Astrocyte (in vitro differentiated cells and primary cell): ENCODE data around the gene APOBEC4. TPM values are rescaled to one million over a fixed set of nuclear protein-coding genes. Genes with fewer than 3 reads are reported as not detected.
"Not testable (repeated sequence)": the region's sequence is repeated elsewhere in the genome, so short reads cannot be mapped to it uniquely, and the experiment has no call there.

Experiments used
- DNase-seq: peaks from one replicate; pipeline ENCODE4 v3.0.0-alpha.2; 2010; ENCODE audit warnings: low read depth
- FAIRE-seq: peaks from 2 replicates; lab custom pipeline; 2011; peaks lifted over from hg19 to GRCh38; lab: Jason Lieb, UNC
- H2AFZ ChIP-seq: 2 replicates; pipeline ENCODE4 v1.6.0; 2012; ENCODE audit warnings: low read depth, low read length, inconsistent platforms
- H3K27ac ChIP-seq: 2 replicates; pipeline ENCODE4 v1.5.1; 2011; ENCODE audit warnings: low read depth, low read length, inconsistent platforms
- H3K27me3 ChIP-seq: 2 replicates; pipeline ENCODE4 v1.6.0; 2011; ENCODE audit warnings: low read length, inconsistent platforms; ENCODE audit not compliant: insufficient read depth
- H3K36me3 ChIP-seq: 2 replicates; pipeline ENCODE4 v1.5.1; 2011; ENCODE audit warnings: low read length, inconsistent platforms; ENCODE audit not compliant: insufficient read depth
- H3K4me1 ChIP-seq: 2 replicates; pipeline ENCODE4 v1.5.1; 2011; ENCODE audit warnings: low read length, inconsistent platforms; ENCODE audit not compliant: insufficient read depth
- H3K4me2 ChIP-seq: 2 replicates; pipeline ENCODE4 v1.6.0; 2012; ENCODE audit warnings: low read length, inconsistent platforms
- H3K4me3 ChIP-seq: 2 replicates; pipeline ENCODE4 v1.5.1; 2011; ENCODE audit warnings: low read depth, mild to moderate bottlenecking, low read length, inconsistent platforms; ENCODE audit not compliant: insufficient read depth
- H3K79me2 ChIP-seq: 2 replicates; pipeline ENCODE4 v1.6.0; 2012; ENCODE audit warnings: mild to moderate bottlenecking, low read length, inconsistent platforms; ENCODE audit not compliant: insufficient read depth
- H3K9ac ChIP-seq: 2 replicates; pipeline ENCODE4 v1.6.0; 2012; ENCODE audit warnings: mild to moderate bottlenecking, low read length, inconsistent platforms
- H3K9me3 ChIP-seq: 2 replicates; pipeline ENCODE4 v1.5.1; 2012; ENCODE audit warnings: low read depth, mild to moderate bottlenecking, low read length, inconsistent platforms; ENCODE audit not compliant: insufficient read depth
- H4K20me1 ChIP-seq: 2 replicates; pipeline ENCODE4 v1.6.0; 2012; ENCODE audit warnings: low read length, inconsistent platforms; ENCODE audit not compliant: insufficient read depth
- H3K27ac Mint-ChIP-seq: one replicate; pipeline ENCODE4 v1.8.0; 2021; ENCODE audit warnings: mild to moderate bottlenecking, mixed read lengths; ENCODE audit not compliant: unreplicated experiment
- H3K27me3 Mint-ChIP-seq: one replicate; pipeline ENCODE4 v1.8.0; 2021; ENCODE audit warnings: low read depth, mixed read lengths; ENCODE audit not compliant: unreplicated experiment
- H3K36me3 Mint-ChIP-seq: one replicate; pipeline ENCODE4 v1.8.0; 2021; ENCODE audit warnings: low read depth, mixed read lengths; ENCODE audit not compliant: unreplicated experiment
- H3K4me1 Mint-ChIP-seq: one replicate; pipeline ENCODE4 v1.8.0; 2021; ENCODE audit warnings: low read depth, mixed read lengths; ENCODE audit not compliant: unreplicated experiment
- H3K4me3 Mint-ChIP-seq: one replicate; pipeline ENCODE4 v1.8.0; 2021; ENCODE audit warnings: mild to moderate bottlenecking, moderate library complexity, mixed read lengths; ENCODE audit not compliant: unreplicated experiment
- H3K9me3 Mint-ChIP-seq: one replicate; pipeline ENCODE4 v1.8.0; 2021; ENCODE audit warnings: mild to moderate bottlenecking, mixed read lengths; ENCODE audit not compliant: unreplicated experiment
- EZH2 ChIP-seq: IDR thresholded peaks from 2 replicates; pipeline ENCODE4 v1.6.1; 2012; ENCODE audit warnings: mild to moderate bottlenecking, low read length, inconsistent platforms; ENCODE audit not compliant: insufficient read depth
- total RNA-seq: library from RNA; stranded (reverse); gene quantifications from 2 replicates; pipeline ENCODE4 v1.2.1, GENCODE V29; 2021
- TF ChIP-seq, protein P1 (sequence below): IDR thresholded peaks from 2 replicates; pipeline ENCODE4 v1.5.1; 2011; ENCODE audit warnings: low read depth, mild to moderate bottlenecking, inconsistent platforms, low read length, moderate library complexity; ENCODE audit not compliant: insufficient read depth

APOBEC4 gene
- total RNA-seq, 1 donor from 2014 or later: not detected

DNA sequence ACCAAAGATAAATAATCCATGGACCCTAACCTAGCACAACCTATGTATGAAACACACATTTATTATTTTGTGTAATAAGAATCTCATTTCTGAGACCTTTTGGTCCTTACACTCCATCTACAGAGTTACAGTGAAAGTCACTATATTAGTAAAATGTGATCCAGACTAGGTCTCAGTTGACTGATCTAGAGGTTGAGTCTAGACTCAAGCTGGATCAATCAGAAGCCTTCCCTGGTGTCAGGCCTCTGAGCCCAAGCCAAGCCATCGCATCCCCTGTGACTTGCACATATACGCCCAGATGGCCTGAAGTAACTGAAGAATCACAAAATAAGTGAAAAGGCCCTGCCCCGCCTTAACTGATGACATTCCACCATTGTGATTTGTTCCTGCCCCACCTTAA is 40.1 kb downstream of the APOBEC4 start:
- H3K27ac Mint-ChIP-seq, H3K36me3 Mint-ChIP-seq, H3K79me2 ChIP-seq, DNase-seq, H3K36me3 ChIP-seq, H3K9me3 Mint-ChIP-seq, H2AFZ ChIP-seq, H3K9me3 ChIP-seq, H3K27ac ChIP-seq, FAIRE-seq, H3K27me3 Mint-ChIP-seq, H4K20me1 ChIP-seq, H3K9ac ChIP-seq, H3K27me3 ChIP-seq, H3K4me3 Mint-ChIP-seq, H3K4me2 ChIP-seq, H3K4me3 ChIP-seq: not testable (repeated sequence)
- peaks cover 21% of the 10 kb centered on the region for H3K4me1 ChIP-seq
- H3K4me1 Mint-ChIP-seq: peaks cover 21% of the 10 kb centered on the region

DNA sequence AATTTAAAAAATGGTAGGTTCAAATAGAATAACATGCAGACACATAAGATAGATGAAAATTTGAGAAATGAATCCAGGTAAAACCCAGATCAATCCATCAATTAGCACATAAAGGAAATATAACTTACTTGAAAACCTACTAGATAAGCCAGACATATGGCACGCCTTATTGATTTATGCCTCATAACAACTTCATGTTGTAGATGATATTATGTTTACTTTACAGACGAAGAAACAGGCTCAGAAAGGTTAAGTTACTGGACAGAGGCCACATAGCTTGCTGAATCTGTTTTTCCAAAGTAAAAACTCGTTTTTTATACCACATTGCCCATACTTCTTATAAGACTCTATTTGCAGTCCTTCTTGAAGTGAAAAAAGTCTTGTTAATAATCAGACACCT is 40.7 kb downstream of the APOBEC4 start:
- H3K4me3 Mint-ChIP-seq: no peak overlapping the region
- peaks cover 21% of the 10 kb centered on the region for H3K4me1 Mint-ChIP-seq
- H3K9me3 ChIP-seq: no peaks in the 10 kb centered on the region
- no peak for TF ChIP-seq EZH2
- TF ChIP-seq, protein P1, sequence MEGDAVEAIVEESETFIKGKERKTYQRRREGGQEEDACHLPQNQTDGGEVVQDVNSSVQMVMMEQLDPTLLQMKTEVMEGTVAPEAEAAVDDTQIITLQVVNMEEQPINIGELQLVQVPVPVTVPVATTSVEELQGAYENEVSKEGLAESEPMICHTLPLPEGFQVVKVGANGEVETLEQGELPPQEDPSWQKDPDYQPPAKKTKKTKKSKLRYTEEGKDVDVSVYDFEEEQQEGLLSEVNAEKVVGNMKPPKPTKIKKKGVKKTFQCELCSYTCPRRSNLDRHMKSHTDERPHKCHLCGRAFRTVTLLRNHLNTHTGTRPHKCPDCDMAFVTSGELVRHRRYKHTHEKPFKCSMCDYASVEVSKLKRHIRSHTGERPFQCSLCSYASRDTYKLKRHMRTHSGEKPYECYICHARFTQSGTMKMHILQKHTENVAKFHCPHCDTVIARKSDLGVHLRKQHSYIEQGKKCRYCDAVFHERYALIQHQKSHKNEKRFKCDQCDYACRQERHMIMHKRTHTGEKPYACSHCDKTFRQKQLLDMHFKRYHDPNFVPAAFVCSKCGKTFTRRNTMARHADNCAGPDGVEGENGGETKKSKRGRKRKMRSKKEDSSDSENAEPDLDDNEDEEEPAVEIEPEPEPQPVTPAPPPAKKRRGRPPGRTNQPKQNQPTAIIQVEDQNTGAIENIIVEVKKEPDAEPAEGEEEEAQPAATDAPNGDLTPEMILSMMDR: no peak
- no peak for FAIRE-seq
- H3K4me3 ChIP-seq: no peak overlapping the region
- H3K79me2 ChIP-seq: no peaks in the 10 kb centered on the region
- no peak overlapping the region for H3K4me2 ChIP-seq
- H3K36me3 Mint-ChIP-seq: no peaks in the 10 kb centered on the region
- H3K27me3 ChIP-seq: no peaks in the 10 kb centered on the region
- H3K36me3 ChIP-seq: no peaks in the 10 kb centered on the region
- no peak for DNase-seq
- H4K20me1 ChIP-seq: no peaks in the 10 kb centered on the region
- no peak overlapping the region for H2AFZ ChIP-seq
- H3K4me1 ChIP-seq: peaks cover 24% of the 10 kb centered on the region
- H3K27ac ChIP-seq: no peak overlapping the region
- no peaks in the 10 kb centered on the region for H3K9me3 Mint-ChIP-seq
- no peak overlapping the region for H3K9ac ChIP-seq
- H3K27me3 Mint-ChIP-seq: peaks cover 8% of the 10 kb centered on the region
- H3K27ac Mint-ChIP-seq: no peak overlapping the region

DNA sequence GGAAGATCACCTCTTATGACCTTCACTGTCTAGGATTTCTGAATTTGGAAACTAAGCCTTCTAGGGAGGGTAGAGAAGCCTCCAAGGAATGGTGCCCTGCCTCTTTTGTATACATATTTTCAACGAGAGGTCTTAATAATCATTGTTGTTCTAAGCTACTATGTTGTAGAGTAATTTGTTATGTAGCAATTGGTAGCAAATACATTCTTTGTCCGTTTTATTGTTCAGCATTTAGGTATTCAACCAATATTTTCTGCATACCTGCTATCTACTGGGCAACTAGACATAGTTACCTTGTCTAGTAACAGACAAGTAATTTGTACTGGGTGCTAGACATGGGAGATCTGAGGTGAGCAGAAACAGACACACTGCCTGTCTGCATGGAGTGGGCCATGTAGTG is 42.1 kb downstream of the APOBEC4 start:
- no peak overlapping the region for H3K27ac ChIP-seq
- H3K27me3 Mint-ChIP-seq: peaks cover 5% of the 10 kb centered on the region

More for the DNA sequence above, 42.1 kb downstream of the APOBEC4 start:
- no peak for FAIRE-seq
- H3K4me3 ChIP-seq: no peak overlapping the region
- no peaks in the 10 kb centered on the region for H3K9me3 ChIP-seq
- H3K36me3 ChIP-seq: no peaks in the 10 kb centered on the region
- Mint-ChIP-seq H3K36me3 (no peaks in the 10 kb centered on the region), H3K4me3 (no peak overlapping the region), H3K4me1 (peaks cover 23% of the 10 kb centered on the region), H3K9me3 (no peaks in the 10 kb centered on the region), H3K27ac (no peak overlapping the region)
- no peaks in the 10 kb centered on the region for H3K79me2 ChIP-seq
- no peak overlapping the region for H3K9ac ChIP-seq
- peaks cover 24% of the 10 kb centered on the region for H3K4me1 ChIP-seq
- H3K27me3 ChIP-seq: no peaks in the 10 kb centered on the region
- no peak overlapping the region for H3K4me2 ChIP-seq
- TF ChIP-seq, protein P1: no peak
- TF ChIP-seq EZH2: no peak
- no peak for DNase-seq
- no peaks in the 10 kb centered on the region for H4K20me1 ChIP-seq
- H2AFZ ChIP-seq: no peak overlapping the region
